ENCODE results near the gene SMG7. TPM values are rescaled to one million over a fixed set of nuclear protein-coding genes. Genes with fewer than 3 reads are reported as not detected.

Gene SMG7
- total and polyA plus RNA-seq, 10 of the 15 experiments (the other 5 are each of a cell fraction or from before 2014, with no cell fraction given), result 9.5 to 65.4 (median 42.7) TPM

DNA sequence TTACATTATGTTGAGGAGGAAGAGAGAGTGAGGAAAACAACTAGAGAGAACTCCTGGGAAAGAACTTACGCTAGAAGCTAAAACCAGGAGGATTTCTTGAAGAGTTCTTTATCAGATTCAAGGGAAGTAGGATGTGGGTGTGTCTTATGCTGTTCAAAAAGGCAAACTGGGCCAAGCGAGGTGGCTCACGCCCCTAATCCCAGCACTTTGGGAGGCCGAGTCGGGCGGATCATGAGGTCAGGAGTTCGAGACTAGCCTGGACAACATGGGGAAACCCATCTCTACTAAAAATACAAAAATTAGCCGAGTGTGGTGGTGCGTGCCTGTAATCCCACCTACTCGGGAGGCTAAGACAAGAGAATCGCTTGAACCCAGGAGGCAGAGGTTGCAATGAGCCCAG, 23.1 kb downstream of the SMG7 start:
- ATAC-seq (no peak), FAIRE-seq (no peak), DNase-seq (ENCODE audit: low read depth, low spot score) (no peak)
- Histone ChIP-seq H3K27me3 (replicated peaks in 1 of 2; ENCODE audit: control insufficient read depth in 2 of 2, insufficient read depth in 2 of 2, low read length in 1 of 2) (no peaks in the 10 kb centered on the region), H3K9me3 (replicated peaks; ENCODE audit: control insufficient read depth, insufficient read depth, low read length) (no peaks in the 10 kb centered on the region), H3K79me2 (ENCODE audit: control insufficient read depth, insufficient read depth, low read length) (peaks cover 87% of the 10 kb centered on the region), H3K9ac (ENCODE audit: control insufficient read depth, insufficient read depth, low read length) (no peak overlapping the region), H4K20me1 (ENCODE audit: control insufficient read depth, insufficient read depth) (peaks cover 8% of the 10 kb centered on the region), H3K4me1 (ENCODE audit: control insufficient read depth, insufficient read depth, low read length) (peaks cover 12% of the 10 kb centered on the region), H3K36me3 (ENCODE audit: control insufficient read depth in 2 of 2, insufficient read depth in 2 of 2, low read length in 1 of 2) (peaks cover 0 to 5% of the 10 kb centered on the region in 2 experiments; a peak in 2 of 4 replicates), H3K4me3 (no peak overlapping the region), H3K4me2 (ENCODE audit: control insufficient read depth, insufficient read depth) (no peak overlapping the region), H3K27ac (ENCODE audit: control insufficient read depth, insufficient read depth) (no peak overlapping the region), H2AFZ (ENCODE audit: control insufficient read depth, low read depth, low read length) (no peak overlapping the region)
- intact Hi-C loops (cut with micrococcal nuclease; ENCODE audit: unreplicated experiment), result no loop called here
- TF ChIP-seq CREB1 (IDR thresholded peaks at IDR 0.05; ENCODE audit: low read depth), result no peak
- no peak for TF ChIP-seq SREBF2 (IDR thresholded peaks at IDR 0.05; ENCODE audit: low read length)
- TF ChIP-seq, protein P1, sequence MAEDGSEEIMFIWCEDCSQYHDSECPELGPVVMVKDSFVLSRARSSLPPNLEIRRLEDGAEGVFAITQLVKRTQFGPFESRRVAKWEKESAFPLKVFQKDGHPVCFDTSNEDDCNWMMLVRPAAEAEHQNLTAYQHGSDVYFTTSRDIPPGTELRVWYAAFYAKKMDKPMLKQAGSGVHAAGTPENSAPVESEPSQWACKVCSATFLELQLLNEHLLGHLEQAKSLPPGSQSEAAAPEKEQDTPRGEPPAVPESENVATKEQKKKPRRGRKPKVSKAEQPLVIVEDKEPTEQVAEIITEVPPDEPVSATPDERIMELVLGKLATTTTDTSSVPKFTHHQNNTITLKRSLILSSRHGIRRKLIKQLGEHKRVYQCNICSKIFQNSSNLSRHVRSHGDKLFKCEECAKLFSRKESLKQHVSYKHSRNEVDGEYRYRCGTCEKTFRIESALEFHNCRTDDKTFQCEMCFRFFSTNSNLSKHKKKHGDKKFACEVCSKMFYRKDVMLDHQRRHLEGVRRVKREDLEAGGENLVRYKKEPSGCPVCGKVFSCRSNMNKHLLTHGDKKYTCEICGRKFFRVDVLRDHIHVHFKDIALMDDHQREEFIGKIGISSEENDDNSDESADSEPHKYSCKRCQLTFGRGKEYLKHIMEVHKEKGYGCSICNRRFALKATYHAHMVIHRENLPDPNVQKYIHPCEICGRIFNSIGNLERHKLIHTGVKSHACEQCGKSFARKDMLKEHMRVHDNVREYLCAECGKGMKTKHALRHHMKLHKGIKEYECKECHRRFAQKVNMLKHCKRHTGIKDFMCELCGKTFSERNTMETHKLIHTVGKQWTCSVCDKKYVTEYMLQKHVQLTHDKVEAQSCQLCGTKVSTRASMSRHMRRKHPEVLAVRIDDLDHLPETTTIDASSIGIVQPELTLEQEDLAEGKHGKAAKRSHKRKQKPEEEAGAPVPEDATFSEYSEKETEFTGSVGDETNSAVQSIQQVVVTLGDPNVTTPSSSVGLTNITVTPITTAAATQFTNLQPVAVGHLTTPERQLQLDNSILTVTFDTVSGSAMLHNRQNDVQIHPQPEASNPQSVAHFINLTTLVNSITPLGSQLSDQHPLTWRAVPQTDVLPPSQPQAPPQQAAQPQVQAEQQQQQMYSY (CRISPR knock-in tag; IDR thresholded peaks at IDR 0.05), result no peak
- no peak for TF ChIP-seq EGR1 (IDR thresholded peaks at IDR 0.05; ENCODE audit: borderline replicate concordance in 1 of 2, low read depth in 2 of 2, low read length in 2 of 2)
- TF ChIP-seq TBL1XR1 (IDR thresholded peaks at IDR 0.05; ENCODE audit: low read depth, low read length), result no peak
- no peak for TF ChIP-seq SMAD1 (IDR thresholded peaks at IDR 0.05; ENCODE audit: low read depth, partially characterized antibody)
- TF ChIP-seq ATF2 (IDR thresholded peaks at IDR 0.05; ENCODE audit: low read length), result no peak
- no peak for TF ChIP-seq STAT3 (IDR thresholded peaks at IDR 0.05; ENCODE audit: low read depth, low read length)
- TF ChIP-seq TCF7 (IDR thresholded peaks at IDR 0.05; ENCODE audit: borderline replicate concordance), result no peak
- TF ChIP-seq, protein P2, sequence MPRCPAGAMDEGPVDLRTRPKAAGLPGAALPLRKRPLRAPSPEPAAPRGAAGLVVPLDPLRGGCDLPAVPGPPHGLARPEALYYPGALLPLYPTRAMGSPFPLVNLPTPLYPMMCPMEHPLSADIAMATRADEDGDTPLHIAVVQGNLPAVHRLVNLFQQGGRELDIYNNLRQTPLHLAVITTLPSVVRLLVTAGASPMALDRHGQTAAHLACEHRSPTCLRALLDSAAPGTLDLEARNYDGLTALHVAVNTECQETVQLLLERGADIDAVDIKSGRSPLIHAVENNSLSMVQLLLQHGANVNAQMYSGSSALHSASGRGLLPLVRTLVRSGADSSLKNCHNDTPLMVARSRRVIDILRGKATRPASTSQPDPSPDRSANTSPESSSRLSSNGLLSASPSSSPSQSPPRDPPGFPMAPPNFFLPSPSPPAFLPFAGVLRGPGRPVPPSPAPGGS (IDR thresholded peaks at IDR 0.05; ENCODE audit: borderline replicate concordance, insufficient read depth, low read depth, low read length, poor library complexity, severe bottlenecking), result no peak
- TF ChIP-seq NFXL1 (IDR thresholded peaks at IDR 0.05; ENCODE audit: borderline replicate concordance), result no peak
- no peak for TF ChIP-seq FOXM1 (IDR thresholded peaks at IDR 0.05; ENCODE audit: low read depth, low read length)
- no peak for TF ChIP-seq BMI1 (IDR thresholded peaks at IDR 0.05; ENCODE audit: borderline replicate concordance)
- BruUV-seq (replicated peaks), result no TSS peak
- 88% methylated on average over 11 of the region's 11 CpGs for WGBS (ENCODE audit: insufficient coverage, insufficient replicate concordance, low lambda C conversion rate, missing lambda C conversion rate)
- ChIA-PET CTCF (interaction anchor here (1.0 kb wide), 1 partner anchor 13 kb away, joined by 3 read pairs; no protein-coding TSS in a partner anchor), RAD21 (ENCODE audit: unreplicated experiment) (interaction anchor here (1.2 to 1.4 kb wide), 2 partner anchors 8 to 13 kb away, joined by 3 read pairs; no protein-coding TSS in a partner anchor), POLR2A (no interaction called here), SMC1A (ENCODE audit: uncharacterized antibody, unreplicated experiment) (interaction anchor here (0.6 to 1.7 kb wide), 6 partner anchors 10 to 85 kb away, joined by 3 to 6 read pairs (median 4); no protein-coding TSS in a partner anchor)
- in situ Hi-C loops (cut with MboI), result loop anchor here (5.0 kb wide), 1 partner anchor 48 kb away; no protein-coding TSS in a partner anchor

All from GM12878 (cell line).